Measurements from ENCODE around the gene TFDP2. TPM values are rescaled to one million over a fixed set of nuclear protein-coding genes. Genes with fewer than 3 reads are reported as not detected.
"Not testable (repeated sequence)": the region's sequence is repeated elsewhere in the genome, so short reads cannot be mapped to it uniquely, and the experiment has no call there.

The TFDP2 gene
- total RNA-seq, 2 experiments from 2014 or later = 99.9 to 169 TPM

GRCh38 chr3:142148044-142148791 lies 1.1 kb downstream of the TFDP2 start:
- DNase-seq (ENCODE audit: low spot score) = no peak
- peaks cover 52% of the 10 kb centered on the region for H3K79me2 ChIP-seq (ENCODE audit: insufficient read depth, low read depth, low read length)
- intact Hi-C loops (cut with micrococcal nuclease; ENCODE audit: unreplicated experiment) = loop anchor here (2.0 kb wide), 2 partner anchors 125 to 271 kb away; partner anchors contain the start of gene ATP1B3

GRCh38 chr3:142144587-142144986 lies 4.8 kb downstream of the TFDP2 start:
- H3K9me2 ChIP-seq (ENCODE audit: insufficient read depth, low read length); BruUV-seq (replicated peaks); H4K20me1 ChIP-seq (ENCODE audit: insufficient read depth, low read length); CTCF ChIA-PET (ENCODE audit: unreplicated experiment); POLR2A ChIA-PET; H2AFZ ChIP-seq (ENCODE audit: low read length); DNase-seq (ENCODE audit: low spot score); H3K27ac ChIP-seq (ENCODE audit: low read depth, low read length, poor library complexity, severe bottlenecking); H3K4me3 ChIP-seq (ENCODE audit: low read depth, low read length, poor library complexity, severe bottlenecking): not testable (repeated sequence)
- 0 out of 2 replicates have a peak, but pooled peaks cover 13% of the 10 kb centered on the region for H3K9me3 ChIP-seq (ENCODE audit: low read length)
- H3K4me1 ChIP-seq (ENCODE audit: insufficient read depth, low read length, poor library complexity, severe bottlenecking) = peaks cover 35% of the 10 kb centered on the region
- H3K79me2 ChIP-seq (ENCODE audit: insufficient read depth, low read depth, low read length) = peaks cover 76% of the 10 kb centered on the region
- intact Hi-C loops (cut with micrococcal nuclease; ENCODE audit: unreplicated experiment) = loop anchor here (5.0 kb wide), 1 partner anchor 182 kb away; no protein-coding TSS in a partner anchor
- peak overlapping the region; percentile 87 for H3K4me2 ChIP-seq (ENCODE audit: low read length)
- H3K36me3 ChIP-seq (ENCODE audit: insufficient read depth, low read length) = peaks cover 37% of the 10 kb centered on the region

More at GRCh38 chr3:142148044-142148791, 1.1 kb downstream of the TFDP2 start:
- H3K4me3 ChIP-seq (ENCODE audit: low read depth, low read length, poor library complexity, severe bottlenecking) = peak overlapping the region; percentile 77
- no peak for TF ChIP-seq EZH2phosphoT487 (IDR thresholded peaks at IDR 0.05; ENCODE audit: borderline replicate concordance, low read depth, low read length)
- no peak for TF ChIP-seq CTCF (conservative IDR thresholded peaks at IDR 0.05; ENCODE audit: low read length)
- POLR2A ChIA-PET = interaction anchor here (0.6 to 1.8 kb wide), 12 partner anchors 15 to 198 kb away, joined by 3 to 6 read pairs (median 3); no protein-coding TSS in a partner anchor
- no peaks in the 10 kb centered on the region for H4K20me1 ChIP-seq (ENCODE audit: insufficient read depth, low read length)
- H3K9me3 ChIP-seq (ENCODE audit: low read length) = no peaks in the 10 kb centered on the region
- H3K4me2 ChIP-seq (ENCODE audit: low read length) = peak overlapping the region; percentile 87
- BruUV-seq (replicated peaks) = TSS peak; percentile 55
- peak overlapping the region; percentile 90 for H2AFZ ChIP-seq (ENCODE audit: low read length)
- peak overlapping the region; percentile 71 for H3K27ac ChIP-seq (ENCODE audit: low read depth, low read length, poor library complexity, severe bottlenecking)
- H3K4me1 ChIP-seq (ENCODE audit: insufficient read depth, low read length, poor library complexity, severe bottlenecking) = peaks cover 30% of the 10 kb centered on the region
- H3K36me3 ChIP-seq (ENCODE audit: insufficient read depth, low read length) = peaks cover 5% of the 10 kb centered on the region
- H3K9me2 ChIP-seq (ENCODE audit: insufficient read depth, low read length) = no peaks in the 10 kb centered on the region
- CTCF ChIA-PET (ENCODE audit: unreplicated experiment) = interaction anchor here (1.2 kb wide), 1 partner anchor 133 kb away, joined by 3 read pairs; no protein-coding TSS in a partner anchor

- H3K9me2 ChIP-seq (ENCODE audit: insufficient read depth, low read length); H2AFZ ChIP-seq (ENCODE audit: low read length); H3K4me3 ChIP-seq (ENCODE audit: low read depth, low read length, poor library complexity, severe bottlenecking); BruUV-seq (replicated peaks); CTCF ChIA-PET (ENCODE audit: unreplicated experiment); H3K27ac ChIP-seq (ENCODE audit: low read depth, low read length, poor library complexity, severe bottlenecking); POLR2A ChIA-PET; H3K4me2 ChIP-seq (ENCODE audit: low read length); H4K20me1 ChIP-seq (ENCODE audit: insufficient read depth, low read length): not testable (repeated sequence)
- H3K4me1 ChIP-seq (ENCODE audit: insufficient read depth, low read length, poor library complexity, severe bottlenecking) = peaks cover 20% of the 10 kb centered on the region
- intact Hi-C loops (cut with micrococcal nuclease; ENCODE audit: unreplicated experiment) = loop anchor here (5.0 kb wide), 1 partner anchor 178 kb away; no protein-coding TSS in a partner anchor
- peaks cover 43% of the 10 kb centered on the region for H3K36me3 ChIP-seq (ENCODE audit: insufficient read depth, low read length)
- H3K79me2 ChIP-seq (ENCODE audit: insufficient read depth, low read depth, low read length) = peaks cover 43% of the 10 kb centered on the region
- TF ChIP-seq CTCF (conservative IDR thresholded peaks at IDR 0.05; ENCODE audit: low read length) = peak; percentile 58
- 0 out of 2 replicates have a peak, but pooled peaks cover 13% of the 10 kb centered on the region for H3K9me3 ChIP-seq (ENCODE audit: low read length)
- peak; percentile 49 for DNase-seq (ENCODE audit: low spot score)
Measured at GRCh38 chr3:142140608-142141285, 8.6 kb downstream of the TFDP2 start.

GRCh38 chr3:142137089-142137488 lies 12.3 kb downstream of the TFDP2 start:
- CTCF ChIA-PET (ENCODE audit: unreplicated experiment); H3K27ac ChIP-seq (ENCODE audit: low read depth, low read length, poor library complexity, severe bottlenecking); H3K4me2 ChIP-seq (ENCODE audit: low read length); H3K9me2 ChIP-seq (ENCODE audit: insufficient read depth, low read length); H3K9me3 ChIP-seq (ENCODE audit: low read length); intact Hi-C loops (cut with micrococcal nuclease; ENCODE audit: unreplicated experiment); DNase-seq (ENCODE audit: low spot score); H2AFZ ChIP-seq (ENCODE audit: low read length); H3K4me3 ChIP-seq (ENCODE audit: low read depth, low read length, poor library complexity, severe bottlenecking); H4K20me1 ChIP-seq (ENCODE audit: insufficient read depth, low read length); BruUV-seq (replicated peaks): not testable (repeated sequence)
- Histone ChIP-seq H3K36me3 (ENCODE audit: insufficient read depth, low read length) (peaks cover 50% of the 10 kb centered on the region), H3K4me1 (ENCODE audit: insufficient read depth, low read length, poor library complexity, severe bottlenecking) (peaks cover 18% of the 10 kb centered on the region), H3K79me2 (ENCODE audit: insufficient read depth, low read depth, low read length) (peaks cover 42% of the 10 kb centered on the region)
- POLR2A ChIA-PET = interaction anchor here (1.6 kb wide), 1 partner anchor 9 kb away, joined by 4 read pairs; no protein-coding TSS in a partner anchor
